Activated CD8-positive, alpha-beta memory T cell treated with anti-CD3 and anti-CD28 coated beads, Interleukin-2, amount 50 U/mL, for 1 hour (primary cell): ENCODE measurements around the gene PPP1R3D.
"Not testable (repeated sequence)": the region's sequence is repeated elsewhere in the genome, so short reads cannot be mapped to it uniquely, and the experiment has no call there.

Experiments used
- DNase-seq: peaks from one replicate; pipeline ENCODE4 v3.0.0-alpha.2; 2020; ENCODE audit errors: extremely low read depth

PPP1R3D gene

DNA sequence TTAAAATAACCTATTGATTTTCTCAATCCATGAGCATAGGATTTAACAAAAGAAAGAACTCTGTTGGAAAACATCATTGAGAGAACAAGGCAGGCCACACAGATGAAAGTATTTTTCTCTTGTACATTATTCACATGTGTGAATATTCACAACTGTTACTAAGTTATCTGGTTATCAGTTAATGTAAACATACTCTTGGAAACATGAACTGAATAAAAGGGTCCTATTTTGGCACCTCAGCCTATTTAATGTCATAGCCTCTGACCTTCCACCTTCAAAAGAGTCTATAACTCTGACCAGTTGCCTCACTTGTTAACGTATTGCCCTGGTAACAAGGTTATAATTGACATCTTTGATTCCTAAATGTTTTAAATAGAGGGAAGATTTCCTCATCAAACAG, 14.7 kb downstream of the PPP1R3D start:
- no peak for DNase-seq

DNA sequence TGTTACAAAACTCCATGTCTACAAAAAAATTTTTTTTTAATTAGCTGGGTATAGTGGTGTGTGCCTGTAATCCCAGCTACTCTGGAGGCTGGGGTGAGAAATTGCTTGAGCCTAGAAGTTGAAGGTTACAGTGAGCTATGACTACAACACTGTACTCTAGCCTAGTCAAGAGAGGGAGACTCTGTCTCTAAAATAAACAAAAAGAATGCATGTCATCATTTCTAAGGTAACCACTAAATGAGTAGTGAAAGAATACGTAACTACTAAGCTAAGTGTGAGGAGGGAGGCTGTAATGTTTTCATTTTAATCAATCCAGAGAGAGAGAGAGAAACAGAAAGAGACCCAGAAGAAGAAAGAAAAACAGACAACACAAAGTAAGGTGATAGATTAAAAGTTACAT, 16.6 kb downstream of the PPP1R3D start:
- DNase-seq: no peak

DNA sequence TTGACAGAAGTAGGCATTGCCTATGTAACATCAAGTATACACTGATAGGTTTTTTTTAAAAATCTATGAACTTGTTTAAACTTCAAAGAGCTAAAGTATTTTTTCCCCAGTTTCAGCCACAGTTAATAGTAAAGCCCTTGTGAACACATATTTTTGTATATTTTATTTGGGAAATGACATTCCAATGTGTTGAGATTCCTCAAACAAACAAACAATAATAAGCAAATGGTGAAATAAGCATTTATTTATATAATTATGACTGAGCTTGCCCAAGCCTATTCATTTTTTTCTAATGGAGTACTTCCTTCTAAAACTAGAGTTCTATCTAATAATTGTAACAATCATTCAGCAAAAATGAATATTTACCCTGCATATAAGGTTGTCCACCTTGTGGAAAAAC, 19.2 kb downstream of the PPP1R3D start:
- DNase-seq: no peak

- DNase-seq: no peak
Observed at GRCh38 chr20:59912609-59913008, 27.5 kb downstream of the PPP1R3D start.

GRCh38 chr20:59911041-59911440, 29.1 kb downstream of the PPP1R3D start:
- DNase-seq: no peak

DNA sequence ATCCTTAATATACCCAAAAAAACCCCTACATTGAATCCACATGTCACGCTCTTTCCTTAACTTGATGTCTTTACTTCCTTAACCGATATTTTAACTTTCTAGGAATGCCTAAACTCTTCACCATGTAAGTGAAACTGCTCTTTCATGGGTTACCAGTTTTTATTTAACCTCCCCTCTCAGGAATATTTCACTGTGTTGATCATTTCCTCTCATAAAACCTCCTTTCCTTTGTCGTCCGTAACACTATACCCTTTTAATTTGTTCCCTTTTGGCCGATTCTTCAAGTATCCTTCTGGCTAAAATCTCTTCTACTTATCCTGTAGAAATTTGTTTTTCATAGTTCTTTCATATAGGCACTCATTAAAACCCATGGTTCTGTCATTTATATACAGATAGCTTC, 31.2 kb downstream of the PPP1R3D start:
- no peak for DNase-seq

- DNase-seq: no peak
Observed at GRCh38 chr20:59903621-59904020, 36.5 kb downstream of the PPP1R3D start.

- DNase-seq: no peak
Observed at GRCh38 chr20:59902470-59902869, 37.6 kb downstream of the PPP1R3D start.

DNA sequence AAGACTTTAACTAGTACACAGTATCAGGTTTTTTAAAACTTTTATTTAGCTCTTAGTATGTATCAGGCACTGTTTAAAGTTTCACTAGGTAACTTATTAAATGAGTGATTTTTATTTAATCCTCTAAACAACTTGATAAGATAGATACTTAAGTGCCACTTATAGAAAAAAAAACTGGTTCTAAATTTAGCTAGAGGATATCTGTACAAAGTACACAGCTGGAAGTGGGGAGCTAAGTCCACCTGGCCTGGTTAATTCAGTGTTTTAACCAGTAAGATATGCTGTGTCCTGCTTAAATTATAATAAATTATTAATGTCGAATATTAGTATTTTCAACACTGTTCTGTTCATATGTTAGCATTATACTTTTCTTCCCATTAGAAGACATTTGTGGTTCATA, 44.2 kb downstream of the PPP1R3D start:
- no peak for DNase-seq

DNA sequence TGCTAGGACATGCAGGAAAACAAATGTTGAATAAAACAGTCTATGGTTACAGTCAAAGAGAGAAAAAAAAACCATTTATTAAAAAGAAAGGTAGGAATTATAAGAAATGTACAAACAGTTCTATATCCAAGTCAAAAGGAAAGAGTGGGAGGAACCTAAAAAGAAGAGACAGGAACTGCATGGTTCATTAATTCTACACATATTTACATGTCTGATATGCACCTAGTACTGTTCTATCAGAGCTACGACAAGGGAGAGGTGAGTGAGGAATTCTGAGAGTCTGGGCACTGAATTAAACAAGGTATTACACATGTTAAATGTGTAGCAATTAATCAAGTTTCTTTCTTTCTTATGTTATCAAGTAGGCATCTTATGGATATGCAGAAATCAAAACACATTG, 48.5 kb downstream of the PPP1R3D start:
- DNase-seq: no peak

GRCh38 chr20:59890035-59890434, 50.1 kb downstream of the PPP1R3D start:
- DNase-seq: not testable (repeated sequence)

GRCh38 chr20:59888050-59888449, 52.1 kb downstream of the PPP1R3D start:
- no peak for DNase-seq
